ENCODE results near the gene C4orf54.

C4orf54 gene

GRCh38 chr4:99657798-99658197, at the start of gene C4orf54:
TSS of gene C4orf54 (minus strand) at chr4:99657828. CDS start at chr4:99654648, 3,180 bp downstream.
- DNase-seq: no peak

- DNase-seq: no peak
These were observed 48.3 kb upstream of the C4orf54 start for GRCh38 chr4:99705891-99706290.

DNA sequence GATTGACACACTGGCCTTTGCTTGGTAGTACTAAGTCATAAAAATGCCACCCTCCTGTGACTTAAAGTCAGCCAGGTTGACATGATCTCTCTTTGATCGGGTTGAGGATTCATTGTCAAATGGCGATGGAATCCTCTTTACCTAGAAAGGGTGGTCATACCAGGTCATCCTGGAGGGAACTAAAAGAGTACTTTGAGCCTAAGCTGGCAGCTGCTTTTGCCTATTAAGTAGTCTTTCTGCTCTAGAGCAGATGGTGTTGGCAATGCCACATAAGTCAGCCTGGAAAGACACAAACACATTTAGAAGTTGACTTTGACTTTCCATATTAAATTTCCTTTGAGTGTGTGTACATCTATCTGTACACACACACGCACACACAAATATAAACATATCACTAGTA, 39.2 kb upstream of the C4orf54 start:
- no peak for DNase-seq

GRCh38 chr4:99693140-99693539, 35.5 kb upstream of the C4orf54 start:
- DNase-seq: no peak

GRCh38 chr4:99690990-99691389, 33.4 kb upstream of the C4orf54 start:
- no peak for DNase-seq

GRCh38 chr4:99690472-99690871, 32.8 kb upstream of the C4orf54 start:
- DNase-seq: no peak

- no peak for DNase-seq
These were observed 29.5 kb upstream of the C4orf54 start for GRCh38 chr4:99687120-99687519.

DNA sequence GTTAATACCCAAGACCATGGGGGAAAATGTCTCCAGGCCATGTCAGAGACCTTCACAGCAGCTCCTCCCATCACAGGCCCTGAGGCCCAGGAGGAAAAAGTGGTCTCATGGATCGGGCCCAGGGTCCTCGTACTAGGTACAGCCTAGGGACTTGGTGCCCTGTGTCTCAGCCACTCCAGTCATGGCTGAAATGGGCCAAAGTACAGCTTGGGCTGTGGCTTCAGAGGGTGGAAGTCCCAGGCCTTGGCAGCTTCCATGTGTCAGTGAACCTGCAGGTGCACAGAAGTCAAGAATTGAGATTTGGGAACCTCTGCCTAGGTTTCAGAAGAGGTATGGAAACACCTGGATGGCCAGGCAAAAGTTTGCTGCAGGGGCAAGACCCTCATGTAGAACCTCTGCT, 27.6 kb upstream of the C4orf54 start:
- no peak for DNase-seq

DNA sequence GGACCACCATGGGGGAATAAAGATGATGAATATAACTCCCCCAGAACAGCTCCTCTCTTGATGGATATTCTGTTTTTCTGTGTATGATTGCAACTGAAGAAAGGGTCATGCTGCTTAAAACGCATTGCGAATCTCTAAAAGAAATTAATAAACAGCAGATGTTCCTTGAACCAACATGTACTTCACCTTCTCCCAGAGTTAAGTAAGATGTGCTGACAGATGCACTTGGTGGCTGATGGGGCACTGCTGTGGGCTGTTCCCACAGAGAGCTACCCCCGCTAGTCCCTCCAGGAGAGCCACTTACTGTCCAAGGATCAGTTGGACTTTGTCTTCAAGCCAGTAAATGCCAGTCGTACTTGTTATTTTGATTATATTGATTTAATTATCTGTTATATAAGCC, 26.3 kb upstream of the C4orf54 start:
- DNase-seq: no peak

DNA sequence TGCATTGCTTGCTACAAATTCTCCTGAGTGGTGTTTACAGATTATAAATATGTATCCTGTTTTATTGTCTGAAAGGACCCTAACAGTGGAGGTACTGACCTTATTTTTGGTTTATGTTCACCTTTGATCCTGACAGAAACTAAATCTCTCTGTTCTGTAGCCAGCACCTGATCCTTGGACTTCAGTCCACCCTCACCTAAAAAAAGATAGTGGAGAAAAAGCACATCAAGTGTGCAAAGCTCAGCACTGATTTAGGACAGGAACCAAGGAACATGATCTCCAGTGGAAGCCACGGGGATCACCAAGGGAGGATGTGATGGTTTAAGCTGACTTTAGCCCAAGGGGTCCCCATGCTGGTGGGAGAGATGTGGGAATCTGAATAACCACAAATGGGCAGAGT, 22.3 kb upstream of the C4orf54 start:
- no peak for DNase-seq

DNA sequence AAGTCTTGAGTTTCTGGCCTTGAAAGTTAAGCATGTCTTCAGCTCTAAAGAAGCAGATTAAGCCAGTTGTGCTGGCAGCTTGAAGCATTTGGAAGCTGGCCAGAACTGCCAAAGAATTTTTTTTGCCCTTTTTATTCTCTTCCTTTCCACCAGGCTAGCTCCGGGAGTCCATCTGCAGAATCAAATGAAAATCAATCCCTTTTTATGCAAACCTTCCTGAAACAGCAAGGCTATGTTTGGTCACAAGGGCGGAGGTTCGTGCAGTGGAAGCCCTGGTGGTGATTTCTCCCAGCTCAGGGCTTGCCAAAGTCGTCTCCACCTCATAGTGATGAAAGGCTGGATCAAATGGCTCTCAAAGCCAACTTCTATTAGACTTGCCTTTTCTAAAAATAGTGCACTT, 21.6 kb upstream of the C4orf54 start:
- DNase-seq: peak; percentile 11

DNA sequence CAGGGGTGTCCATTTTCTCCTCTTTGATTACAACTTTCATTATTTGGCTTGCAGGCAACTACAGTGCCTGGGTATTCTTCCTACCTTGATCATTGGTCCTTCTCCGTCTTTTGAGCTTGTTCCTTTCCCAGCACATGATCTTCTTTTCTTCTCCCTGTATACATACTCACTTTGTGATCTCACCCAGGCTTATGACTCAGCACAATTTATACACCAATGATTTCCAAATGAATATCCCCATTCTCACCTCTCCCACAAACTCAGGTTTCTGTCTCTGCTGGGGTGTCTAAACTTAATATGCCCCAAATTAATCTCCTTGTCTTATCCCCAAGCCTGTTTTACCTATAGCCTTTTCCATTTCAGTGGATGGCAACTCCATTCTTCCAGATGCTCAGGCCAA, 19.5 kb upstream of the C4orf54 start:
- DNase-seq: no peak

- no peak for DNase-seq
These were observed 12.9 kb upstream of the C4orf54 start for GRCh38 chr4:99670409-99671073.

DNA sequence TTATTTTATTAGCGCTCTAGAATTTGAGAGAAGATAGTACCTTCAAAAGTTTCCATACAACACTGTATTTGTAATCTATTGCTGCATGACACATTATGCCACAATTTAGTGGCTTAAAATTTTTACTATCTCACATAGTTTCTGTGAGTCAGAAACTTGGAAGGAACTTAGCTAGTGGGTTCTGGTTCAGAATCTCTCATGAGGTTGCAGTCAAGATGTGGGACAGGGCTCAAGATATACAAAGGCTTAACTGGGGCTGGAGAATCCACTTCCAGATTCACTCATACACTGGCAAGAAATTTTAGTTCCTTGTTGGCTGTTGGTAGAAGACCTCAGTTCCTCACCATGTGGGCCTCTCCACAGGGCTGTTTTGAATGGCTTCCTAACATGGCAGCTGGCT, 11.5 kb upstream of the C4orf54 start:
- DNase-seq: no peak

- no peak for DNase-seq
These were observed 10.8 kb upstream of the C4orf54 start for GRCh38 chr4:99668472-99668871.

DNA sequence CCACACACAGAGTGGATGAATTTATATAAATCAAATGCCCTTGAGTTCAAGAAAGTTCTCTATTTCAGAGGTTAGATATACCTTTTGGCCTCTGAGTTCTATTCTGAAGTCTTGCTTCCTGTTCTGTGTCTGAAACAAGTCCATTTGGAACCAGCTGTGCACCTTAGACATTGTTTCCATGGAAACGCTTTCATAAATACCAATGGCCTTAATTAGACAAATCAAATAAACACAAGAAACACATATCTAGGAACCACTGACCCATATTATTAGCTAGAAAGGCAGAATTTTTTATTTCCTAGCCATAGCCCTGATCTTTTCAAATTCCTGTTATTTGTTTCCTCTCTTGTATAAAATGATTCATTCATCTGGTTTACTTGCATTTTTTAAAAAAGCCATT, 8.4 kb upstream of the C4orf54 start:
- DNase-seq: no peak

GRCh38 chr4:99664716-99665115, 7.1 kb upstream of the C4orf54 start:
- DNase-seq: no peak

- DNase-seq: no peak
These were observed 4.3 kb upstream of the C4orf54 start for GRCh38 chr4:99661907-99662306.

DNA sequence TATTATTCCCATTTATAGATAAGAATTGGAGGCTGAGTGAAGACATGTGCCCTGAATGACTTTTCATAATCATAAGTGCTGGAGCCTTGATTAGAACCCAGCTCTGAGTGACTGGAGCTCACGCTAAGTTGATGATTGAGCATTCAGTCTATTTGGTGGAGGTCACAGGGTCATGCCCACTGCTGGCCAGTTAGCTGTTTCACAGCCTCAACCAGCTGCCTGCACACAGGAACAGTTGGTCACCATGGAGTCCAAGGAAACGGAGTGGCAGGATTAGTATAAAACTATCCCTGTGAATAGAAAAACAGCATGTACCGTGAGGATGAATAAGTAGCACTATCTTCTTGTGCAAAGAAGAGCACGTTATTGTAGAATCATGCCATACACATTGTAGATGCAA, 1.0 kb upstream of the C4orf54 start:
- DNase-seq: no peak

DNA sequence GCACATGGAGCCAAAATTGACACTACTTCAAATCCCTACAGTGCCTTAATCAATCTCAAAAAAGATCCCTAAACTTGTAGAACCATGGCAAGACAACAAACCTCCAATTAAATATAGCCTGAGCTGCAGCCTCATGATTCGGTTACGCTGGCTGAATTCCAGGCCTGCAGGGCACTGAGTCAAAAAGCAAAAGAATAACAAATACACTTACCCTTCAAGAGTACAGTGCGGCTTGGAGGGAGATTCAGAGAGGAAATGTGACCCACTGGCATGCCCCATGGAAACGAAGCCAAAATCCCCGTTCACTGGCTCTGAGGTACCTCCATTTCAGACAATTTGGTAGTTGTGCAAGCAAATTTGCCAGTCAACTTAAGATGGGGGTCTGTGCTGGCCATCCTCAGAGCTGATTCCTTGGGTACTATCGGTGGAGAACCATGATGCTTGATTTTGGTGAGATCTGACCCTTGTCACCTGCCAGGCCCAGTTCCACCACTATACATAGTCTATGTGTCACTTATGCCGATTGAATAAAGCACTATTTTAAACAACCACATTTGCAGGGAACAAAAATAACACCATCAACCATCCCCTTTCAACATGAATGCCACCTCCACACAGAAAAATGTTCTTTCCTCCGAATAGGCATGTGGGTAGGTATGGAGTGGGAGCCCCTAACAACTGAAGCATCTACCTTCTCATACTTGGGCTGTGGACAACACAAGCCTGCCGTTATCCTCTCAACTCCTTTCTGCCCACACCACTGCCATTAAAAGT, 2.1 kb downstream of the C4orf54 start:
- DNase-seq: no peak

DNA sequence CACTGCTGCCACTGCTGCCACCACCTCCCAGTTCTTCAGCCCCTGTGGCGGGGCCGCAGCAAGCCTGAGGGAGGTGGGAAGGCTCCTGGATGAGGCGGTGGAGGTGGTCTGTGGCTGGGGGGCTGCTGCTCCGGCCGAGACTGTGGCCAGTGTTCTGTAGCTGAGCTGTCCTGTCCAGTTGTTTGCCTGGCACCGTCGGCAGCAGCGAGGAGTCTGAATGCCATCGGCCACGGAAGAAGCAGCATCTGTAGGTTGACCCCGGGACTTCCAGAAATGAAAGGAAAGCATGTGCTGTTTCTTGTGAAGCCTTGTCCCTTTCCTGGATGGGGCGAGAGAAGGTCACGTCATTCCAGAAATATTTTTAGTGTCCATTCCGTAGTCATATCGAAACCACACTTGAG, 3.3 kb downstream of the C4orf54 start:
- no peak for DNase-seq

DNA sequence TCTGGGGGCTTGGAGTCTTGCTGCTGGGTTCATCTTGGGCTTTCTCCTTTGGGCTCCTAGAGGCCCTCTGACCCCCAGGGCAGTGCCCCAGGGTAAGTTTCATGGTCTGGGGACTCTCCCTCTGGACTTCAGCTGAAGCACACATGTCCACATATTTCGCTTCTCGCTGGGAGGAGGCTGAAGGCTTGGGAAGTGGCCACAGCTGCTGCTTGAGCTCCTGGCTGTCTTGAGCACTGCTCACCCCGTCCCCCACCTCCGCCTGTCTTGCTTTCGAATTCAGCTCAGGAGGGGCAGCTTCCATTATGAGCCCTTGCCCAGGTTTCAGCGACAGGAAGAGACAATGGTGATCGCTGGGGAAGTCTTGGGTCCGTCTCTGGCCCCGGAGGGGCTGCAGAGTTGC, 3.7 kb downstream of the C4orf54 start:
- no peak for DNase-seq

- DNase-seq: peak; percentile 62
These were observed 4.8 kb downstream of the C4orf54 start for GRCh38 chr4:99652596-99653436.

Measured in NCI-H510A treated with DMSO at 0.1 percent for 48 hours (cell line).